Raji (cell line): ENCODE results near the gene EFHC1.

ENCODE experiments used
- POLR2A ChIP-seq: IDR thresholded peaks from 2 replicates; pipeline ENCODE4 v1.6.1; 2011; ENCODE audit warnings: low read depth, low read length, control low read depth; ENCODE audit not compliant: insufficient read depth

EFHC1 gene

DNA sequence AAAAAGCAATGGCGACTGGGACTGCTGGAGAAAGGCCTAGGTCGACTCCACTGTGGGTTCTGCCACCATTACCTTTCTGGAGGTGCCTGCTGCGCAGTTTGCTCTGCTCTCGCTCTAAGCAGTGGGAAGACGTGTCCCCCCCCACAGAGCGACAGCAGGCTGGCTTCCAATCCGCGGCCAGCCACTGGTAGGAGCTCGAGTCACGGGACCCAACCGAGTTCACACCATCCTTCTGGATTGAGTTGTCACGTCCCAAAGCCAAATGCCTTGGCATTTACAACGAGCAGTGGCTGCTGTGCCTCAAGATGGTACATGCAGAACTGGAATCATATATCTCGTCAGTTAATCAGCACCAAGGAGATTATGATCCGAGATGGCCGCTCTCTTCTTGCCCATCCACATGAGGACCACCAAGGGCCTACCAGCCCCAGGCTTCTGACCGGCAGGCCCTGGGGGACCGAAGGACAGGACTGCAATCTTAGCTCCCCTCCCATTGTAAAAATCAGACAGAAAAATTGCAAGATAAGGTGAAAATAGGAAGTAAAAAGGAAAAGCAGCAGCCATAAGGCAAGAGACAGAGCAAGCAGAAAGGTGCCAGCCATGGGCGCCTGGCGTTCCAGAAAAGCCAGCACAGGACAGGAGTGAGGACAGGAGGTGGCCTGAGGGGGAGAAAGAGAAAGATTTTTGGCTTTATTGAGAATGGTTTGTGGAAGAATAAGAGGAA, 82.3 kb downstream of the EFHC1 start:
- TF ChIP-seq POLR2A: no peak

- no peak for TF ChIP-seq POLR2A
Observed at GRCh38 chr6:52503323-52503747, 83.2 kb downstream of the EFHC1 start.

GRCh38 chr6:52503851-52504781, 84.0 kb downstream of the EFHC1 start:
- no peak for TF ChIP-seq POLR2A

- TF ChIP-seq POLR2A: no peak
Observed at GRCh38 chr6:52504782-52505136, 84.6 kb downstream of the EFHC1 start.

GRCh38 chr6:52505726-52506409, 85.7 kb downstream of the EFHC1 start:
- no peak for TF ChIP-seq POLR2A

DNA sequence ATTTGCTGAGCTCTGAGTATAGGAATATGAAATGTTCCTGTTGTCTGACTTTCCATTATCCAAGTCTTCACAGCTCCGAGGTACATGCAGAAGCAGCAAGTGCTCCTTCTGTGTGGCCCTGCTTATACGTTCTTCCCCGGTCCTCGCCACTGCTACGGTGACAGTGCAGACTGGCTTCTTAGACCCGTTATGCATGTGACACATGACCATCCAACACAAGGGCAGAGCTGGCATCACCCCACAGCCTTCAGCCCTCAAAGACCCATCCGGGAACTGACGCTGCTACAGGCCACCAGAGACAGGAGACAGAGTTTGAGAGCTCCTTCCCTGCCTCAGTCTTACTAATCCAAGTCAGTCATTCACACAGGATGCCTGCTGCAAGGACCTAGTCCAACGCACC, 86.3 kb downstream of the EFHC1 start:
- no peak for TF ChIP-seq POLR2A

GRCh38 chr6:52507557-52508260, 87.6 kb downstream of the EFHC1 start:
- no peak for TF ChIP-seq POLR2A

GRCh38 chr6:52508261-52508739, 88.2 kb downstream of the EFHC1 start:
- TF ChIP-seq POLR2A: no peak

DNA sequence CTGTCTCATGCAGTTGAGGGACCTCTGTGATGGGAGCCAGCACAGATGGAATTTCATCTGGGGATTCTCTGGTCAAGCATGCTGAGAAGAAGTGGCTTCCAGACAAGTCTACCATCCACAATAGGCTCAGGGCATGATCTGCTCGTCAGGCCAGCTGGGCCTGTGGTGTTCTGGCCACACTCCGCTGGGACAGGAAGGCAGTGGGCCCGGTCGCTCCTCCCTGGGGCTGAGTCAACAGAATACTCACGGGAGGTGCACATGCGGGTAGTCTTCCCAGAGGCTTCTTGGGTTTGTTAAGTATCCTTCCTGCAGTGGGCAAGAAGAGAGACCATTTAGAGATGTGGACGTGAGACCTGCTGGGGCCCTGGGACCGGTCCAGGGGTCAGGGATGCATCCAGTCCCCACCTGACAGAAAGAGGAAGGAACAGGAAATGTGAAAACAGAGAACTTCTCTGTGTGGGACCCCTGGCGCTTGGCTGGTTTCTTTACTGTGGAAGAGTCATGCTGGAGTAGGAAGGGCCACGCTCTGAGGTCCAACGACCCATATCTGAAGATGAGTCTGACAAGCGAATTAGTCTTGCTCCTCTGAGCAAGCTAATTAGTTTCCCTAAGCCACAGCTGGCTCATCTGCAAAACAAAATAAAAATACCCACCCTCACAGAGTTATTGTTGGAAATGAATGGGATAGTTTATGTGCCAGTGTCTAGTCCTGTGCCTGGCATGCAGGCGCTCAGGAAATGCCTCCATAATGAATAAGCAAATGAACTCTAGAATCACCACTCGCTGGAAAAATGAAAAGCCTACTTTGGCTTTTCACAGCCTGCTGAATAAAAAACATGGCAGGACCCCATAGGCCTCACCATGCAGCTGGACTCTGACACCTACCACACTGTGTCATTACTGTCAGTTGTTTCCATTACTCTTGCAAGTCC, 89.4 kb downstream of the EFHC1 start:
- TF ChIP-seq POLR2A: no peak

DNA sequence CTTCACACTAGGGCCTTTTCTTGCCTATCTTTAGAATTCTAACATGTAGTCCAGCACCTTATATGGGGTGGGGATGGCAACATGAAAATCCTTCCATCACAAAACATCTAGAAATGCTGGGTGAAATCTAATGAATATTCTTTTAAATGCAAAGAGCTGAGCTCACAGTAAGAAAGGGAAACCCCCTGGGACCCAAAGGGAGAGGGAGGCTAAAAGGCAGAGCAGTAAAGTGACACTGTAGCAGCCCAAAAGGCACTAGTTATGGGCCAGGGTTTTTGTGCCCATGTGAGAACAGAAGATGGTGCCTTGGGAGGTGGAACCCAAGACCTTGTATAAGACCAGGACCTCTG, 90.0 kb downstream of the EFHC1 start:
- TF ChIP-seq POLR2A: no peak

GRCh38 chr6:52511163-52511562, 91.0 kb downstream of the EFHC1 start:
- TF ChIP-seq POLR2A: no peak

DNA sequence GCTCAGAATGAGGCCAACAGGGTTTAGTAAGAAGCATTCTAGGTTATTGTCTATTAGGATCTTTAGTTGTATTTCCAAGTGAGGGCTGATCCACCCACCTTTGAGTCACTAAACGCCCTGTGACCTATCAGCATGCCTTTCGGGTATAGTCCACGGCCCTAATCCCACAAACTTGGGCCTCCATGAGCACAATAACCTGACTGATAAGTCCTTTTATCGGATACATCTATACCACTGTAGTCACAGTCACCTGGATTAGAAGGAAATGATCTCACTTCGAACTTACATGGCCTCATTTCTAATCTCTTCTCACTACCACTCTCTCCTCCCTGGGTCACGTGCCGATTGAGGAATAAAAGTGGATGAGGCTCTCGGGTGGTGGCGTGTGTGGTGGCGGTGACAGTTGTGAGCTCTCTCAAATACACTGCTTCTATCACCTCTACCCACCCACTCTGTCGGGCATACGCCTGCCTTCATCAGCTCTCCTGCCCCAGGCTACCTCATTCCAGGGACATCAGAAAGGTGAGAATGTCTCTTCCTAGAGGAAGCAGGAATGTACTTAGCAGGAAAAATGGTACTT, 91.5 kb downstream of the EFHC1 start:
- TF ChIP-seq POLR2A: no peak

DNA sequence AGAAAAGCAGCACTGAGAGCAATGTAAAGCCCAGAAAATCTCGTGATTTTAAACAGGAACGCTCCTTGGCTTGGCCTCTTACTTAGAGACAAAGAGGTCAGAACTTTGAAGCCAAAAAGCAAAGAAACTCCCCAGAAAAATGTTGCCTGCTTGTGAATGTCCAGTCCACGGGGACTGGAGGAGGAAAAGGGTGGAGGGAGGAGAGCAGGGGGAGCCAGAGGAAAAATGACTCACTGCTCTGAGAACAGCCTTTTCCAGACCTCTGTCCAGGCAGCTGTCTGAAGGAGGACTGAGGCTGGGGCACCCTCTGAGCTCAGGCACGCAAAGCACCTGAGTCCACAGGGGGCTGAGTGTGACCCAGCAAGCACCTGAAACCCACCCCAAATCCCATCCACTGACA, 92.1 kb downstream of the EFHC1 start:
- no peak for TF ChIP-seq POLR2A

- TF ChIP-seq POLR2A: no peak
Observed at GRCh38 chr6:52513464-52513863, 93.3 kb downstream of the EFHC1 start.
